Measurements from ENCODE around the gene RAPGEF3.

- no peak for TF ChIP-seq CTCF (IDR thresholded peaks at IDR 0.05; ENCODE audit: poor library complexity)
- no peak for TF ChIP-seq EZH2 (IDR thresholded peaks at IDR 0.05; ENCODE audit: borderline replicate concordance)
- no peak for TF ChIP-seq EZH2phosphoT487 (IDR thresholded peaks at IDR 0.05; ENCODE audit: low read depth, severe bottlenecking, unreplicated experiment)
Observed at GRCh38 chr12:47725893-47726292, 32.8 kb downstream of the RAPGEF3 start.
